ENCODE results near the gene OR4D2.

The OR4D2 gene

GRCh38 chr17:58172369-58173071 is 5.7 kb downstream of the OR4D2 start:
- DNase-seq (ENCODE audit: low read depth in 2 of 2) = no peak

- DNase-seq (ENCODE audit: low read depth in 2 of 2) = no peak
Measured at GRCh38 chr17:58174871-58175270, 8.1 kb downstream of the OR4D2 start.

GRCh38 chr17:58176200-58176599 is 9.4 kb downstream of the OR4D2 start:
- no peak for DNase-seq (ENCODE audit: low read depth in 2 of 2)

- no peak for DNase-seq (ENCODE audit: low read depth in 2 of 2)
Measured at GRCh38 chr17:58181796-58182195, 15.0 kb downstream of the OR4D2 start.

- DNase-seq (ENCODE audit: low read depth in 2 of 2) = no peak
Measured at GRCh38 chr17:58183514-58183913, 16.7 kb downstream of the OR4D2 start.

GRCh38 chr17:58184308-58184985 is 17.7 kb downstream of the OR4D2 start:
- DNase-seq (ENCODE audit: low read depth in 2 of 2) = no peak

- no peak for DNase-seq (ENCODE audit: low read depth in 2 of 2)
Measured at GRCh38 chr17:58184986-58185761, 18.4 kb downstream of the OR4D2 start.

- DNase-seq (ENCODE audit: low read depth in 2 of 2) = no peak
Measured at GRCh38 chr17:58186591-58186990, 19.8 kb downstream of the OR4D2 start.

GRCh38 chr17:58187063-58187462 is 20.3 kb downstream of the OR4D2 start:
- DNase-seq (ENCODE audit: low read depth in 2 of 2) = no peak

GRCh38 chr17:58187675-58188074 is 20.9 kb downstream of the OR4D2 start:
- no peak for DNase-seq (ENCODE audit: low read depth in 2 of 2)

GRCh38 chr17:58189436-58190146 is 22.8 kb downstream of the OR4D2 start:
- no peak for DNase-seq (ENCODE audit: low read depth in 2 of 2)

GRCh38 chr17:58191241-58191896 is 24.6 kb downstream of the OR4D2 start:
- no peak for DNase-seq (ENCODE audit: low read depth in 2 of 2)

- no peak for DNase-seq (ENCODE audit: low read depth in 2 of 2)
Measured at GRCh38 chr17:58192612-58193011, 25.8 kb downstream of the OR4D2 start, which contains the start of gene EPX. Gene EPX, plus strand, starts transcription at chr17:58192726. Its CDS starts 121 bp downstream, at chr17:58192847.

GRCh38 chr17:58193641-58194255 is 27.0 kb downstream of the OR4D2 start:
- DNase-seq (ENCODE audit: low read depth in 2 of 2) = no peak

GRCh38 chr17:58195518-58196123 is 28.8 kb downstream of the OR4D2 start:
- no peak for DNase-seq (ENCODE audit: low read depth in 2 of 2)

- DNase-seq (ENCODE audit: low read depth in 2 of 2) = no peak
Measured at GRCh38 chr17:58196610-58197009, 29.8 kb downstream of the OR4D2 start.

GRCh38 chr17:58200024-58200633 is 33.3 kb downstream of the OR4D2 start:
- DNase-seq (ENCODE audit: low read depth in 2 of 2) = peak; percentile 42 to 43

GRCh38 chr17:58202859-58203258 is 36.1 kb downstream of the OR4D2 start:
- no peak for DNase-seq (ENCODE audit: low read depth in 2 of 2)

GRCh38 chr17:58204796-58205195 is 38.0 kb downstream of the OR4D2 start:
- DNase-seq (ENCODE audit: low read depth in 2 of 2) = no peak

- no peak for DNase-seq (ENCODE audit: low read depth in 2 of 2)
Measured at GRCh38 chr17:58205936-58206335, 39.2 kb downstream of the OR4D2 start.

Data from stimulated activated CD4-positive, alpha-beta T cell treated with anti-CD3 and anti-CD28 coated beads, Interleukin-15, amount 100 ng/mL, for 48 hours (primary cell).